Activated T-cell treated with anti-CD3 and anti-CD28 coated beads for 1 hour (primary cell): ENCODE results near the gene MBOAT2.

Source experiments
- DNase-seq: peaks from one replicate; pipeline ENCODE4 v3.0.0-alpha.2; 2020; ENCODE audit warnings: low read depth

Gene MBOAT2

DNA sequence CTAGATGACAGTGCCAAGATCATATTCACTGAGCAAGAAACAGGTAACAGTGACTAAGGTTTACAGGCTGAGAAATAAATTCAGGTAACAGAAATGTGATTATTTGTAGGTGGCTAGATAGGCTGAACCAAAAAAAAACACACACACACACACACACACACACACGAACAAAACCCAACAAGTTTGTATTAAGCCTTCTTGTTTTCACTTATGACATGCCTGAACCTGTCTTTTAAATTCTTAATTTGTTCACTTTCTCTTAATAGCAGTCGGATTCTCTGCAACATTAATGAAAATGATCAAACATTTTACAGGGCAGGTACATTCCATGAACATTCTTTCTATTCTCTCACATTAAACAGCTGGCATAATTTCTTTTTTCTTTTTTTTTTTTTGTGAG, 147.3 kb downstream of the MBOAT2 start:
- DNase-seq = no peak

DNA sequence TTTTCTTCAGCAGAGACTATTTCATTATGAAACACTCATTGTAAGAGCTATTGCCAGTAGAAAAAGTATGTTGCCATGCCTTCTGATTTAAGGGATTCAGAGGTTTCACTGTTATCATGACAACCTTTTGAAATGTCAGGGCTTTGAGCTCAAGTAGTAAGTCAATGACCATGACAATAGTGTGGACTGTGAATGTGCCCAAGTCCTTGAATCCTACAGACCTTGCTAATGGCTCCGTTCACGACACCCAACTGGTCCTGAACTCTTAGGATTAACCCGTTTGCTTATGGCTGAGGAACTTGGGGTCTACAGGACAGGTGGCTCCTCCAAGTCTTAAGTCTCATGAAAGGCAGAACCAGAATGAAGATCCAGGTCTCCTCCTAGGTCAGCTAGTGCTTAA, 148.5 kb downstream of the MBOAT2 start:
- no peak for DNase-seq

DNA sequence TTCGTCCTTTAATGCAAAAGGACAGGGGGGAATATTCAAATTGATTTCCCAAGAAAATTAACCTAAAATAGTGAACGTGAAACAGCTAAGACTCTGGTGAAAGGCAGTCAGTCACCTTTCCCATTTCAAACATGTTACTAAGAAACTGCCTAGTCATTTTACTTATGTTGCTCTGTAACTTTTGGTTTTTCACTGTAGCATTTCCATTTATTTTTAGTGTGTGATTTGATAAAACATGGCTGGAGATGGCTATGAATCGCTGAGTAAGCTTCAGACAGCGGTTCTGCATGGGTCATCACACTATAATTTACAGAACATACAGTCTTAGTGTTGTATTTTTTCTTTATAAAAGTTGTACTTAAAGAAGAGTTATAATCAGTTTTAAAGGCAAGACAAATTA, 150.1 kb downstream of the MBOAT2 start:
- no peak for DNase-seq

DNA sequence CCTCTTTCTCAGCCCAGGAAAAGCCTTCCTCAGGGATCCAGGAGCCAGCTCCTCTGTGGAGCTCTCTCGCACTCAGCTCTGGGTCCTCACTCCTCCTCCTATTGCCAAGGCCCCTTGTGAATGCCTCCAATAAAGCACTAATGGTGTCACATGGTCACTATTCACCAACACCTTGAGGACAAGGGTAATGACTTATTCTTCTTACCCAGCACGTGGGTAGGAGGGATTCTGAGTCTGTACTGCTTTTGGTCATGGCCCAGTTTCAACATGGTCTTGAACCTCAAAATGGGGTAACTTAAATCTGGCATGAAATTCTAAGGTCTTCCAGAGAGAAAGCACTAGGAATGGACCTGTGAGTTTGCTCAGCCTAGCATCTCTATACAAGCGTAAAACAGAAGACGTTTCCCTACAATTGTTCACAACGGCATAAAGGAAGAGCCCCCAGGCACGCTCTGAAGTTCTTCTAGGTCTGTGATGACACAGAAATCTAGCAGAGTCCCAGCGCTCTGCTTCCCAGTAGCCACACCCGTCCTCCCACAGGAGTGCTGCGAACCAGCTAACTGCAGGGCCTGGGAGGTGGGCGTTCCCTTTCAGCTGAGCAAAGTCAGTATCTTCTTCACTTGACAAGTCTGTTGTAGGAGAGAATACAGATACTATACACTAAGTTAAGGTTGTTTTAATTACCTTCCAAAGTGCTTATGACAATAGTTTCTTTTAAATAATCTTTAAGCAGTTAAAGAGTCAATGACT, 151.5 kb downstream of the MBOAT2 start:
- DNase-seq = no peak

DNA sequence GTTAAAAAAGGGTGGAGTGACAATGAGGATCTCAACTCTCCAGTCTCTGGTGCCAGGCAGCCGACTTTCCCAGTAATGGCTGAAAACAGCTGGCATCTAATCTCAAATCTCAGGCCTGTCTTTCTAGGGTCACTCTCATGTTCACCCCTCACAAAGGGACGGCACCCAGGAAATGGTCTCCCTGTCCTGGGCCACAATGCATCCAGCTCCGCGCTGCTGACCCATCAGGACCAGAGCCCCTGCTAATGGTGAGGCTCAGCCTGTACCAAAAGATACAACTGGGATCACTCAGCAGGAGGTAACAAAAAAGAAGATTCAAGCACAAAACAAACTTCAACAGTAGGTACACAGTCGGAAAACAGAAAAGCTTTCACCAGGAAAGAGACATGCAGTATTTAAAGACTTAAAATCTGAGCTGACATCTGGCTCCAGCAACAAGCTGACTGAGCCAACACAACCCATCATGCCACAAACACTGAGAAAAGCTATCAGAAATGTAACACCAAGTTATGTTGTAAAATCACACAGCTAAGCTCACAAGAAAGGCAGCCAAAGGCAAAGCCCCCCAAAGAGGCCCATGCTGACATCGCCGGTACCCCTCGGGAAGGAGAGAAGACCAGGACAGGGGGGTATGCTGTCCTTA, 152.5 kb downstream of the MBOAT2 start:
- no peak for DNase-seq

DNA sequence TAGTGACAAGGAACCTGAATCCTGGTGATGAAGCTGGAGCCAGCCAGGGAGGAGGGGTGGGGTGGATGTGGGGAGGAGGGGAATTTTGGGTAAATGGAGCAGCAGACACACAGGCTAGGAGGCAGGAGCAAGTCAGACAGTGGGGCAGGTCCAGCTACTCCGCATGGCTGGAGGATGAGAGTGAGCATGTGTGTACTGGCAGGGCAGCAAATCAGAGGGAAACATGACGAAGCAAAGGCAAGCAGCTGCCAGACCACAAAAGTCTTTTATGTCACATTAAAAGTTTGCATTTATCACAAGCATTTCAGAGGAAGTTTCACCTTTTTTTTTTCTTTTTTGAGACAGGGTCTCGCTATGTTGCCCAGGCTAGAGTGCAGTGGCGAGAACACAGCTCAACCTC, 154.2 kb downstream of the MBOAT2 start:
- no peak for DNase-seq

DNA sequence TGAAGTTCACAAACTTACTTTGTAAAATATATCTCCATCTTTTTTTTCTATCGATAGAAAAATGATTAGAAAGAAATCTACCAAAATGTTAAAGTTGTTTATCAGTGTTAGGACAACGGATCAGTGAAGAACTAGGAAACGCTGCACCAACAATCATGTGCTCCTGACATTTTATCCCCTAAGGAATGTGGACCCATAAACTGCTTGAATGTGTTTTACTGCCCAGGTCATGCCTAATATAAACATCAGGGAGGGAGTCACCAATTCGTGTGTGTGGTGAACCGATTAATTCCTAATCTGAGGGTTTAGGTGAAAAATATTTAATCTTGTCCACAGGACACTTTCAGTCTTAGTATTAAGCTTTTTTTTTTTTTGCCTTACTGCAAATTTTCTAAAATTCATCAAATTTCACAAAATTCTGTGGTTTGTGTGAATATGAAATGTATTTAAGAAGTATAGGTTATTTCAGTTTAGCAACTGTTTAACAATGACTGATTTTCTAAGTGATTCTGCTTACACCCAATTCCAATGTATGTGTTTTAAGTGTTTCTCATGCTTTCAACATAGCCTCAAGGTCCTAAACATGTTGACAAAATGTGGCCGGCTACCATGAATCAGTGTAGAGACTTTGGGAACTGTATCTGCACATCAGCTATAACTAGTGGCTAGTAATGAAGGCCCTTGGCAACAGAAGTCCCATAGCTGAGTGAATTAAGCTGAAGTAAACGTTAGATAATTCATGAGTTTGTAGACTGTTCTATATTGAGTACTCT, 155.0 kb downstream of the MBOAT2 start:
- DNase-seq = no peak

DNA sequence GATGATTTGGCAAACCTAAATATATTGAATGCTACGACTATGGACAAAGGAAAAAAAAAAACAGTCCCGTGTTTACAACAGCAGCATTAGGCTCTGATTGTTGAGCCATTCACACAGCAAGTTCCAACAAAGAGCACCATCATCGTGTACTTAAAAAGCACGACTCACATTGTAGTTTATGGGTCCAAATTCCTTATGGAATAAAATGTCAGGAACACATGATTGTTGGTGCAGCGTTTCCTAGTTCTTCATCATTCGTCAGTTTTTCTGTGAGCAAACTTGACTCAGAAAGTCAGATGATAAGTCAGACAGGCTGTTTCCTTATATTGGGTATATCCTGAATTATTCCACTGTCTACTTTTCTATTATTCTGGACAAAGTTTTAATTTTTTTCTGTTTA, 156.1 kb downstream of the MBOAT2 start:
- DNase-seq = no peak

DNA sequence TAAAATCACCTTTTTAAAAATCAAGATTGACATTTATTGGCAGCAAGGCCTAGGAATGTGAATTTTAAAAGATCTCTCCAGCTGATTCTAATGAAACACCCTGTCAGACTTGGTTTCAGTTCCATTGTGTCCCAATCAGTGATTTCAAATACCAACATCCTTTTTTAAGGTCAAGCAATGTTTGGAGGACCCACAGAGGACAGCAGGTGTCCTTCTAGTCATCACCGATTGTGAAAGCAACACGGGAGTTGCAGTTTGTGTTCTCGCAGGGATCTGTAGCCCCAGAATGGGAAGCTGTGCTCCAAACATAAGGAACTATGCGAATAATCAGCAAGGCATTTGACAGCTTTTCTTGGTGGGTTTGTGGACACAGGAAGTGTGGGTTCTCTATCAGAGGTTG, 161.6 kb downstream of the MBOAT2 start:
- DNase-seq = no peak

DNA sequence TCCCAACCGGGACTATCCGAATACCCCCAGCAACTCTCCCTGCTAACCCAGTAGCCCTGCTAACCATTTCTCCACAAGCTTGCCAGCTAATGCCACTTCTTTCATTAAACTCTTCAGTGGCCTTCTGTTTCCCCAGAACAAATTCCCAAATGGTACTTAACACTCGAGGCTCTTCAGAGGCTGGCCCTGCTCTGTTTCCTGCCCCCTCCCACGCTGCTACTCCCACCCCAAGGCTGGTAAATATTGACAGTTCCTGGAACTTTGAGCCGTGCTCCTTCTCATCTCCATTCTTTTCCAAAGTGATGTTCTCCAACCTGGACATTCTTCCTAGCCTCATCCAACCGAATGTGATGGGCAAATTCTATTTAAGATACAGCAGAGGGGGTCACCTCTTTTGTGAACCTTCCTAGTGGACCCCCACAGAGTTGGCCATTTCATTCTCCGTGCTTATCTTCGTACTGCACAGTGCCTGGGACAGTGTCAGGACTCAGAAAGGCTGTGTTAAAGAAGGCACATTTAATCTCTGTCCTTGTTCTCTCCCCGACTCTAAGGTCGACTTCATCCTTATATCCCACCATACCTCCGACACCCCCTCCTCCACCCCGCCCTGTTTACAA, 162.9 kb downstream of the MBOAT2 start:
- DNase-seq = no peak

DNA sequence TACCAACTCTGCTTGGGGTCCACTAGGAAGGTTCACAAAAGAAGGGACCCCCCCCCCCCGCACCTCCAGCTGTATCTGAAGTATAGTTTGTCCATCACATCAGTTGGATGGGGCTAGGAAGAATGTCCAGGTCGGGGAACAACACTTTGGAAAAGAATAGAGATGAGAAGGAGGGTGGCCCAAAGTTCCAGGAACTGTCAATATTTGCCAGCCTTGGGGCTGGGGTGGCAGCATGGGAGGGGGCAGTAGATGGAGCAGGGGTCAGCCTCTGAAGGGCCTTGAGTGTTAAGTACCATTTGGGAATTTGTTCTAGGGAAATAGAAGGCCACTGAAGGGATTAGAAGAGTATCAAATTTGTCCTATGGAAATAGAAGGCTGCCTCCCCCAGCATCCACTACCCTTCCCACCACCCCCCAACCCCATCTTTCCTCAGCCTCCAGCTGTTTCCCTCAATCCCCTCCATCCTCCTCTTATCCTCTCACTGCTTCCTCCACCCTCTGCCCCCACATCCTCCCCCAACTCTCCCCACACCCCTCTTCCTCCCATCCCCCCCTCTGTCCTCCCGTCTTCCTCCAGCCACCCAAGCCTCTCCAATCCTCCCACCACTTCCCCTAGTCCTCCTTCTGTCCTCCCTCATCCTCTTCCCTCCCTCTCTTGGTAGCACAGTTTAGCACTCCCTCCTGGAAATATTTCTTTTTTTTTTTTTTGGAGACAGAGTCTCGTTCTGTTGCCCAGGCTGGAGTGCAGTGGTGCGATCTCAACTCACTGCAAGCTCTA, 164.1 kb downstream of the MBOAT2 start:
- no peak for DNase-seq

DNA sequence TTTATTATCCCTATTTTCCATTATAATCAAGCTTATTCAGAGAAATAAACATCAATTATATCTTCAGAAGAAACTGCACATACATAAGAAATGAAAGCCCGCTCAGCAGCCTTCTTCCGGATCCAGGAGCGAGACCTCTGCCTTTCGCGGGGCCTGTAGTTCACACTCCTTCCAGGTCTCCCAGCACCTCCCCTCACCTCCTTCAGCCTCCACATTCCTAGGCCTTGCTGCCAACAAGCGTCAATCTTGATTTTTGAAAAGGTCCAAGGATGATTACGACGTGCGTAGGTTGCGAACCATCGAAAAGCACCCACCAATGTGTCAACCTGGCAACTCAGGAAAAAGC, 165.7 kb downstream of the MBOAT2 start:
- no peak for DNase-seq

DNA sequence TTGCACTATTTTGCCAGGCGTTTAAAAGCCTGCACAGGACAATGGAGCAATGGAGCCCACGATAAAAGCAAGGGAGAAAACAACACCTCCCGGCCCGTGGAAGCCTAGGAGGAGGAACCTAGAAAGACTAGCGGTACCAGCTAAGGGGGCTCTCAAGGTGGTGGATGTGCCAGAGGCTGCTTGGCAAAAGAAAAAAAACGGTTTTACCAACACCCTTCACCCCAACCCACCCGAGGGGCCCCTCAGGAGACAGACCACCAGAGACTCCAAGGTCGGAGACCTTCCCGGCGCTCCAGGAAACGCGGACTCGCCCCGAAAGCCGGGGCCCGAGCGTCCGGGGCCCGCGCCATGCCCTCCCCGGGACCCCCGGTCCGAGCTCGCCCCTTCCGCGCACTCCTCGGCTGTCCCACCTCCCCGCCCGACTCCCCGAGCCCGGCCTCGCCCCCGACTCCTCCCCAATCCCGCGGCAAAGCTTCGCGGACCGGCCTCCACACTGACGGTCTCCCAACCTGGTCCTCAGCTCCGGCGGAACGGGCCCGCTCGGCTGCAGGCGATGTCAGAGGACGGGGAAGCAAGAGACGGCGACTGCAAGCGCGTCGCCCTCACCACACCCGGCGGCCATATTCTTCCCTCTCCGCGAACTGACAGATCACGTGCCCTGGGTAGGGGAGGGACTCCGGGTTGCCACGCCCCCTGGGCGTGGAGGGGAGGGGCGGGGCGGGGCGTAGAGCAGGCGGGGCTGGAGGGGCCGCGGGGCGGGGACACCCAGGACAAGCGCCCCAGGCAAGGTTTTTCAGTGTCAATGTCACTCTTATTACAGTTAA, 166.3 kb downstream of the MBOAT2 start, which contains the start of gene KIDINS220:
KIDINS220 (minus strand) TSS at position 643 of the 824 bp plus-strand sequence. CDS start 10,520 bp downstream, outside the sequence.
- DNase-seq = peak; percentile 84

DNA sequence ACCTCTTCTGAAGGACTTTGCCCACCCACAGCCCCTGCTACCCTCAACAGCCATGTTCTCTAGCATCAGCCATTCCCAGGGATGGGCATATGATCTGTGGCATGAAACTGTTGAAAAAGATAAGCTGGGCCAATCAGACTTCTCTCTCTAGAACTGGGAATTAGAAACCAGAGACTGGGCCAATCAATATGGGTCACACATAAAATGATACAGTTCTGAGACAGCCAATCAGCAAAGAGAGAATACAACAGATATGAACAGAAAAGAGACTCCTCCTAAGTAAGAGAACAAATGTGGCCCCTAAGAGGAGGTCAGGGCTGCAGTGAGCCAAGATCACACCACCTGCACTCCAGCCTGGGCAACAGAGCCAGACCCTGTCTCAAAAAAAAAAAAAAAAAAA, 168.2 kb downstream of the MBOAT2 start:
- DNase-seq = no peak

DNA sequence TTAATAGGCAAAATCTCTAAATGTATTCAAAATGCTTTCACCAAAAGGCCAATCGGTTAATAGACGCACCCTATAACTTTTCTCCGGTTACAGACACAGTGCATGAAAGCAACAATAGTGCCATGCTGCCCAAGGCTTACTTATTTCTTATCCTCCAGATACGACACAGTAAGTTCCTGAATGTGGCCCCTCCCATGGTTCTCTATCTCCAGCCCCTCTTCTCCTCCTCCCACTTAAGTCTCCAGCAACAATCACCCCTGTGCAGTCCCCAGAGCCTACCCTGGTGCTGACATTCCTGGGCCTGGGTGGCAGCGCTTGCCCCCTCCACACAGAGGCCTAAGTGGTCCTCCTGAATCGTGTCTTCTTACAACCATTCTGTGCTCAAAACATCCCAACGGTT, 169.6 kb downstream of the MBOAT2 start:
- DNase-seq = no peak

DNA sequence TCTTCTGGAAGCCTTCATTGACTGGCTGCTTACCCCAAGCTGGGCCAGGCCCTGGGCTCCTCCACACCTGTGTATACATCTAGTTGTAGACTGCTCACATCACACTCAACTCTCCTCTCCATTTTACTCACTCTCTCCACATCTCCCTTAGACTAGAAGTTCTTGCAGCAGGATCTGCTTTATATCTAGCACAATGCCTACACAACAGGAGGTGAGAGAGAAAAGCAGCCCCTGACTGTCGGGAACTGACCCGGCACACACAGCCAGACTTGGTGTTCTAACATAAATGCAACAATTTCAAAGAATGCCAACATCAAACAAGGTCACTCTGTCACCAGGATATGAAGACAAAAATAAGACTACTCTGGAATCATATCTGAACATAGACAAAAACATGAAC, 172.0 kb downstream of the MBOAT2 start:
- no peak for DNase-seq

DNA sequence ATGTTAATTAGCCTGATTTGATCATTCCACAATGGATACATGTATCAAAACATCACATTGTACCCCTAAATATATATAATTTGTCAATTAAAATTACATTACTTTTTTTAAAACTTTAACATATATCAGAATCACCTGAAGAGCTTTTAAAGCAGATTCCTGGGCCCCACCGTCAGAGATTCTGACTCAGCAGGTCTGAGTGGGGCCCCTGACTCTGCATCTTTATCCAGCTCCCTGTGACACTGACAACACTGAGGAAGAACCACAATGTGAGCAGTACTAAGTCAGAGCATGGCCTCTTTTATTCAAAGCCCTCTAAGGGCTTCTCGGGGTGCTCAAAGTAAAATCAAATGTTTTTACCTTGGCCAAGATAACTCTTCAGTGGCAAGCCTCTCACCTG, 175.8 kb downstream of the MBOAT2 start:
- no peak for DNase-seq

DNA sequence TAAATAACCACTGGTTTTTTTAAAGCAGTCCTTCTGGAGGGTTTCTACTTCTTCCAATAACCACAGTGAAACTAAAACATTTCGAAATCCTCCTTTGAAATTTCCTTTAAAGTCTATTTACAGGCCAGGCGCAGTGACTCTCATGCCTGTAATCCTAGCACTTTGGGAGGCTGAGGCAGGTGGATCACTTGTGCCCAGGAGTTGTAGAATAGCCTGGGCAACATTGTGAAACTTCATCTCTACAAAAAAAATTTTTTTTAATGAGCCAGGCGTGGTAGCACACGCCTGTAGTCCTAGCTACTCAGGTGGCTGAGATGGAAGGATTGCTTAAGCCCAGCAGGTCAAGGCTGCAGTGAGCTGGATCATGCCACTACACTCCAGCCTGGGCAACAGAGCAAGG, 181.3 kb downstream of the MBOAT2 start:
- DNase-seq = no peak

DNA sequence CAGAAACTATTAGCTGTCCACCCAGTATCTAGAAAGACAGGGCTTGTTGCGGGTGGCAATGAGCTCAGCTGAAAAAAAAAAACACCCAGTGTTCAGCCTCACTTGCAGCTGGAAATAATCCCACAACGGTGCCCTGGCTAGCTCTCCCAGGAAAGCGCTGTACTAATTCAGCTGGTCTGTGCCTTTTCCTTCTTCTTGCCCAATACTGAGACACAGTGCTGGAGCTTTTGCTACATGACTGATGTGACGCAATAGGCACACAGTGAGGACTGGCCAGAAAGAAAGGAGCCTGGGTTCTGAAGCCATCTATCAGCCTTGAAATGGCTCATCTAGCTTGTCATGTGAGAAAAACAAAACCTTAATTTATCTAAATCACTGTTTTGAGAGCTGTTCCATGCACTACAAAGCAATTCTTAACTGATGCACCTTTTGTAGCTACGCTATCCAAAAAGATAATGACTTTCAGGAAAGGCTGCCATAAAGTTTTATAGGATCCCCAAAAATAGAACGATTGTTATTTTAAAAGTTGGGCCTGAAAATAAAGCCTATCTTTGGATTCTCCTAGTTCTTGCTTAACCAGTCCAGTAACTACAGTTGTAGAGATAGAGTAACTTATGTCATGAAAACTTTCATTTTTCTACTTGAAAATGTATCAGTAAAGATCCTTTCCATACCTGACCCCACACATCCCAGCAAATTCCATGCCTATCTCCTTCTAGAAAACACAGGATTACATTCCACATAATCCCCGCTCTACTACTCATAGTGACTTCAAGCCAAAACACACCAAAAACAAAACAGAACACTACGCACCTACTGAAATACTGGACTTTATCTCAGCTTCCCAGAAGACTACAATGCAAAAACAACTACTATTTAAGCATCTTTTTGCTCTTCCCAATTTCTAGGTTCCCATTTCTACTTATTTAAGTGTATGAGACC, 181.9 kb downstream of the MBOAT2 start:
- no peak for DNase-seq

DNA sequence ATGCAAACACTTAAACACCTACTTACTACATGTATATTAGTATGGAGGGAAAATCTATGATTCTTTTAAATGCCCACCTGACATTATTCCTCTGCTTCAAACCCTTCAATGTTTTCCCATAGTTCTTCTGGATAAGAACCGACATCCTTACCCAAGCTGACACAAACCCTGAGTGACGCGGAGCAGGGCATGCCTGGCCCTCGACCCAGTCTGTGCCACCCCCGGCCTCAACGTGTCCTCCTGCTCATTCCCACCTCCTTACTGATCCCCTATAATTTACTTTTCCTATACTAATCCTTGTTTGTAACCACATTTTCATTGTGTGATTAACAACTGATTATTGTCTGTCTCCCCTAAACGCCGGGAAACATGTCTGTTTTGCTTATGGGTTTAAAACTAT, 183.5 kb downstream of the MBOAT2 start:
- DNase-seq = no peak
